KOPT-K1 (cell line): Measurements from ENCODE around the gene DTX2.
"Not testable (repeated sequence)": the region's sequence is repeated elsewhere in the genome, so short reads cannot be mapped to it uniquely, and the experiment has no call there.

Experiments
- H3K27ac ChIP-seq: fragments of 200-600 bp; sonication (generic); 2 replicates; pipeline ENCODE4 v1.5.1; 2016; ENCODE audit warnings: antibody characterized with exemption, mild to moderate bottlenecking, low read depth, low read length; ENCODE audit not compliant: poor library complexity, severe bottlenecking
- H3K36me3 ChIP-seq: fragments of 200-600 bp; sonication (generic); 2 replicates; pipeline ENCODE4 v1.5.1; 2017; ENCODE audit warnings: antibody characterized with exemption, mild to moderate bottlenecking, low read length, moderate library complexity; ENCODE audit not compliant: insufficient read depth
- H3K9me3 ChIP-seq: fragments of 200-600 bp; sonication (generic); 2 replicates; pipeline ENCODE4 v1.5.1; 2017; ENCODE audit warnings: antibody characterized with exemption, low read length, mild to moderate bottlenecking; ENCODE audit not compliant: insufficient read depth, poor library complexity, severe bottlenecking

The DTX2 gene

GRCh38 chr7:76498583-76499200 lies 37.2 kb downstream of the DTX2 start:
- H3K9me3 ChIP-seq, H3K27ac ChIP-seq, H3K36me3 ChIP-seq: not testable (repeated sequence)

GRCh38 chr7:76499201-76499923 lies 37.9 kb downstream of the DTX2 start:
- not testable (repeated sequence) for H3K36me3 ChIP-seq, H3K9me3 ChIP-seq, H3K27ac ChIP-seq

DNA sequence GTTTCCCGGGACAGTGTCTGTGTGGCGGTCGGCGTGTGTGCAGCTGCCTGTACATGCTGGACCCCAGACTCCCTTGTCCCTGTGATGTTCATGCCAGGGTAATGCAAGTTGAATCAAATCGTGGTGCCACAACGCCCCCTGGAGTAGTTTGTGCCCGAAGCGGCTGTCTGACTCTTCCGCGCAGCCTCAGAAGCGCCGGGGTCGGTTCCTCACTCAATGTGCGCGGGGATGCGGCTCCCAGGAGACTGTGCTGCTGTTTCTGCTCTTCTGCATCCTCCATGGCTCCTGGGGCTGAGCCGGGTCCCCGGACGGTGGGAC lies 38.4 kb downstream of the DTX2 start:
- H3K27ac ChIP-seq, H3K36me3 ChIP-seq, H3K9me3 ChIP-seq: not testable (repeated sequence)

- H3K36me3 ChIP-seq, result peaks cover 10% of the 10 kb centered on the region; the same call in 1 of the 2 replicates
- H3K9me3 ChIP-seq, H3K27ac ChIP-seq: not testable (repeated sequence)
These were observed 40.7 kb downstream of the DTX2 start for GRCh38 chr7:76502224-76502623.

- not testable (repeated sequence) for H3K27ac ChIP-seq, H3K9me3 ChIP-seq
- peaks cover 10% of the 10 kb centered on the region; the same call in 1 of the 2 replicates for H3K36me3 ChIP-seq
These were observed 41.3 kb downstream of the DTX2 start for GRCh38 chr7:76502836-76503235.

DNA sequence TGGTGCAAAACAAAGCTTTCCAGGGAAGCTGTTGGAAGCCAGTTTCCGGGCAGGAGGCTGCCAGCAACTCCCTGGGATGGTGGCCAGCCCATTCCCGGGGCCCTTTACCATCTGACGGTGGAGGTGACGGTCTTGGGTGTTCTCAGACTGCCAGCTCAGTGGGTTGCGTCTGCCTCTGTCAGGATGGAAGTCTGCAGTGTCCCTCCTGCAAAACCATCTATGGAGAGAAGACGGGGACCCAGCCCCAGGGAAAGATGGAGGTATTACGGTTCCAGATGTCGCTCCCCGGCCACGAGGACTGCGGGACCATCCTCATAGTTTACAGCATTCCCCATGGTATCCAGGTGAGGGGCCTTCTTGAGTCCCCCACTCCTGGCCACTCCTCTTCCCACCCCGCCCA lies 41.7 kb downstream of the DTX2 start:
- H3K36me3 ChIP-seq, result peaks cover 10% of the 10 kb centered on the region; the same call in 1 of the 2 replicates
- not testable (repeated sequence) for H3K9me3 ChIP-seq, H3K27ac ChIP-seq

DNA sequence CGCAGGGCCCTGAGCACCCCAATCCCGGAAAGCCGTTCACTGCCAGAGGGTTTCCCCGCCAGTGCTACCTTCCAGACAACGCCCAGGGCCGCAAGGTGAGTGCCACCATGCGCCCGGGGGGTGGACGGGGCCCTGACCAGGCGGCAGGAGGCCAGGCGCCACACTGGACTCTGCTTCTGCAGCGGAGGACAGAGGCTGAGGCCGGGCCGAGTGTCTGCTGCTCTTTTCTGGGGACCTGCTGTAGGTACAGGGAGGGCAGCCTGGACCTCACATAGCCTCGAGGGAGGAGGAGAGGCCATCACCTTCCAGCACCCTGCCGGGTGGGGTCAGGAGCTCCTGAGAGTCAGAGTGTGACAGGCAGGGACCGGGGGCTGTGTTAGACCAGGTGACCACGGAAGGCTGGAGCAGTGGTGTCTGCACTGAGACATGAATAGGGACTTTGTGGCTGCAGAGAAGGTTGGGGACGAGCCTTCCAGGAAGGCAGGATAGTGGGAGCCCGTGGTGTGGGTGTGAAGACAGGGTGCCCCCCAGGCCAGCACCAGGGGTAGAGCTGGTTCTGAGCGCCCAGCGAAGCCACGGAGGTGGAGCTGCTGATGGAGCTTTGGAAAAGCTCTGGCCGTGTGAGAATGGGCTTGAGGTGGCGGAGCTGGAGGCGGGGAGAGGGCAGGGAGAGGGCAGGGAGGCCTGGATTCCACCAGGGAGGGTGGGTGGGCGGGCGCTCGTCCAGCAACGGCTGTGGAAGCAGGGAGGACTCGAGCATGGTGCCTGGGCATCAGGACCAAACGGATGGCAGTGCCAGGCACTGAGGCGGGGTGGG lies 43.0 kb downstream of the DTX2 start:
- H3K36me3 ChIP-seq, result peaks cover 10% of the 10 kb centered on the region; the same call in 1 of the 2 replicates
- H3K27ac ChIP-seq, result not testable (repeated sequence)

DNA sequence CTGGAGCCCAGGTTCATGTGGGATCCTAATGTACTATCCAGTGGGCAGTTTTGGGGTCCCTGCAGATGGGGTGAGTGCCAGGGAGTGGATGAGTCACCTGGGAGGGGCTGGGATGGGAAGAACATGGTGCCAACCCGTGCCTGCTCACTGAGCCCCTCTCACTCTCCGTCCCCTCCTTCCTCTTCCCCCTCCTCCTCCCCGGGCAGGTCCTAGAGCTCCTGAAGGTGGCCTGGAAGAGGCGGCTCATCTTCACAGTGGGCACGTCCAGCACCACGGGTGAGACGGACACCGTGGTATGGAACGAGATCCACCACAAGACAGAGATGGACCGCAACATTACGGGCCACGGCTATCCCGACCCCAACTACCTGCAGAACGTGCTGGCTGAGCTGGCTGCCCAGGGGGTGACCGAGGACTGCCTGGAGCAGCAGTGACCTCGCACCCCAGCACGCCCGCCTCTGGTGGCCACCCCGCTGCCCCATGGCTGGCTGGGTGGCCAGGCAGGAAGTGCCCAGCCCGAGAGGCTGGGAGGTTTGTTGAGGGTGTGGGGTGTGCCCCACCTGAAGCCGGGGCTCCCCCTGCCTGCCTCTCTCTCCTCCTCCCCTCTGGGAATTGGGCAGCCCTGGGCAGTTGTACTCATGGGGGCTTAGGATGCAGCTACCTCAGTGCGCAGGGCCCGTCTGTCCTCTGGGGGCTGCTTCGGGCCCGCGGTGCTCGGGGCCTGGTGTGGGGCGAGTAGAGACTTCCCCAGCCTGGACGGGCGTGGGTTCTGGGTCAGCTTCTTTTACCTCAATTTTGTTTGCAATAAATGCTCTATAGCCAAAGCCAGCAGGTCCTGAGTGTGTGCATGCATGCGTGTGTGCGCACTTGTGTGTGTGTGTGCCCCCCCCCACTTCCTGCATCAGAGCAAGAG lies 43.9 kb downstream of the DTX2 start:
- Histone ChIP-seq H3K9me3 (no peaks in the 10 kb centered on the region), H3K36me3 (peaks cover 10% of the 10 kb centered on the region; the same call in 1 of the 2 replicates), H3K27ac (no peak overlapping the region)

More for the DNA sequence above, 43.0 kb downstream of the DTX2 start:
- H3K9me3 ChIP-seq, result not testable (repeated sequence)

- no peak overlapping the region for H3K27ac ChIP-seq
- peaks cover 10% of the 10 kb centered on the region; the same call in 1 of the 2 replicates for H3K36me3 ChIP-seq
- H3K9me3 ChIP-seq, result no peaks in the 10 kb centered on the region
These were observed 44.6 kb downstream of the DTX2 start for GRCh38 chr7:76506081-76506440.

DNA sequence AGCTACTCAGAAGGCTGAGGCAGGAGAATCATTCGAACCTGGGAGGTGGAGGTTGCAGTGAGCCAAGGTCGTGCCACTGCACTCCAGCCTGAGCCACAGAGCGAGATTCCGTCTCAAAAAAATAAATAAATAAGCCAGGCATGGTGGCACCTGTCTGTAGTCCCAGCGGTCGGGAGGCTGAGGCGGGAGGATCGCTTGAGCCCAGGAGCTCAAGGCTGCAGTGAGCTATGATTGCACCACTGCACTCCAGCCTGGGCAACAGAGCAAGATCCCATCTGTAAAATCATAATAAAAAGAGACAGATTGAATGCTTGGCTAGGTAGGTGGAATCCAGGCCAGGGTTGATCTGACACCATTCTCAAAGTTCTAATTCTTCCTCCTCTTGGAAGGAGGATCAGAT lies 45.1 kb downstream of the DTX2 start:
- peaks cover 10% of the 10 kb centered on the region; the same call in 1 of the 2 replicates for H3K36me3 ChIP-seq
- H3K9me3 ChIP-seq, H3K27ac ChIP-seq: not testable (repeated sequence)

GRCh38 chr7:76507723-76508406 lies 46.4 kb downstream of the DTX2 start:
- Histone ChIP-seq H3K36me3 (peaks cover 10% of the 10 kb centered on the region; the same call in 1 of the 2 replicates), H3K27ac (no peak overlapping the region), H3K9me3 (no peaks in the 10 kb centered on the region)

GRCh38 chr7:76509931-76510877 lies 48.7 kb downstream of the DTX2 start, which contains the start of gene UPK3B:
UPK3B (plus strand) TSS chr7:76510552; CDS start chr7:76510653, 101 bp downstream.
- no peak within 1 kb of the TSS for H3K27ac ChIP-seq
- H3K36me3 ChIP-seq, result peaks cover 7% of the 10 kb centered on the region; the same call in 1 of the 2 replicates
- H3K9me3 ChIP-seq, result no peaks in the 10 kb centered on the region

DNA sequence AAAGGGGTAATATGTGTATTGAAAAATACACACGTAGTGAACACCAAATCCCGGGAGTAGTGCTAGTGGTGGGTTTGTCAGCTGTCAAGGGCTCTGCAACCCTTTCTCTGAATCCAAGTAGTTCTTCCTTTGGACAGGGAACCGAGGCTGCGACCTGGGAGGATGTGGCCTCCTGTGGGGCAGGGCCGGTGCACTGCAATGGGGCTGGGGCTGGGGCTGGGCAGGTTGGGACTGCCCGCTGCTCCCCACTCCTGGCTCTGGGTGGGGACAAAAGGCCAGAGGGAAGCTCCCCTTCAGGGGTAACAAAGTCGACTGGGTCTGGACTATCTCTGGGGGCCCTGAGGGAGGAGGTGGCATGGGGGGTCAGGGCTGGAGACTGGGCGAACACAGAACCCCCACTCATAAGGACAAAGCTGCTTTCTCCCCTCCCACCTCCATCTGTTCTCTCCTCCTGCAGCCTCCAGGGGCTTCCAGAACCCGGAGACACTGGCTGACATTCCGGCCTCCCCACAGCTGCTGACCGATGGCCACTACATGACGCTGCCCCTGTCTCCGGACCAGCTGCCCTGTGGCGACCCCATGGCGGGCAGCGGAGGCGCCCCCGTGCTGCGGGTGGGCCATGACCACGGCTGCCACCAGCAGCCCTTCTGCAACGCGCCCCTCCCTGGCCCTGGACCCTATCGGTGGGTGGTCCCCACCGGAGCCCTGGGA lies 49.8 kb downstream of the DTX2 start:
- not testable (repeated sequence) for H3K9me3 ChIP-seq, H3K36me3 ChIP-seq, H3K27ac ChIP-seq
